PC-3 (cell line): Measurements from ENCODE around the gene SIX2.

Experiments
- EZH2 ChIP-seq: fragments of 300-600 bp; sonication (generic); IDR thresholded peaks from one replicate; pipeline ENCODE4 v1.6.1; 2017; ENCODE audit warnings: antibody characterized with exemption, mild to moderate bottlenecking, low read length; ENCODE audit not compliant: unreplicated experiment
- EZH2phosphoT487 ChIP-seq: fragments of 300-600 bp; sonication (generic); IDR thresholded peaks from 2 replicates; pipeline ENCODE4 v1.6.1; 2018; ENCODE audit warnings: mild to moderate bottlenecking, antibody characterized with exemption, low read length, borderline replicate concordance
- TF ChIP-seq, protein P1 (sequence below): fragments of 300-600 bp; sonication (generic); conservative IDR thresholded peaks from 2 replicates; pipeline ENCODE4 v1.5.1; 2017; ENCODE audit warnings: antibody characterized with exemption, low read depth, mild to moderate bottlenecking, low read length

GRCh38 chr2:45046786-45047185 is 37.5 kb upstream of the SIX2 start:
- TF ChIP-seq, protein P1, sequence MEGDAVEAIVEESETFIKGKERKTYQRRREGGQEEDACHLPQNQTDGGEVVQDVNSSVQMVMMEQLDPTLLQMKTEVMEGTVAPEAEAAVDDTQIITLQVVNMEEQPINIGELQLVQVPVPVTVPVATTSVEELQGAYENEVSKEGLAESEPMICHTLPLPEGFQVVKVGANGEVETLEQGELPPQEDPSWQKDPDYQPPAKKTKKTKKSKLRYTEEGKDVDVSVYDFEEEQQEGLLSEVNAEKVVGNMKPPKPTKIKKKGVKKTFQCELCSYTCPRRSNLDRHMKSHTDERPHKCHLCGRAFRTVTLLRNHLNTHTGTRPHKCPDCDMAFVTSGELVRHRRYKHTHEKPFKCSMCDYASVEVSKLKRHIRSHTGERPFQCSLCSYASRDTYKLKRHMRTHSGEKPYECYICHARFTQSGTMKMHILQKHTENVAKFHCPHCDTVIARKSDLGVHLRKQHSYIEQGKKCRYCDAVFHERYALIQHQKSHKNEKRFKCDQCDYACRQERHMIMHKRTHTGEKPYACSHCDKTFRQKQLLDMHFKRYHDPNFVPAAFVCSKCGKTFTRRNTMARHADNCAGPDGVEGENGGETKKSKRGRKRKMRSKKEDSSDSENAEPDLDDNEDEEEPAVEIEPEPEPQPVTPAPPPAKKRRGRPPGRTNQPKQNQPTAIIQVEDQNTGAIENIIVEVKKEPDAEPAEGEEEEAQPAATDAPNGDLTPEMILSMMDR = no peak
- TF ChIP-seq EZH2 = no peak
- TF ChIP-seq EZH2phosphoT487 = no peak
